Tongue (tissue), 2 donors: ENCODE measurements around the gene MRFAP1L1. TPM values are rescaled to one million over a fixed set of nuclear protein-coding genes. Genes with fewer than 3 reads are reported as not detected.
A peak's percentile ranks its signal among the peaks of the same experiment; 100 is the strongest.

Experiments
- DNase-seq: peaks from one replicate; pipeline ENCODE4 v3.0.0-alpha.2; 2015
- total RNA-seq: library from RNA; depleted of rRNA; stranded (reverse); fragments of >200 nt; gene quantifications from one replicate; pipeline ENCODE4 v1.2.3, GENCODE V29; 2014

The MRFAP1L1 gene
- total RNA-seq, 1 donor from 2014 or later: 66.4 TPM

DNA sequence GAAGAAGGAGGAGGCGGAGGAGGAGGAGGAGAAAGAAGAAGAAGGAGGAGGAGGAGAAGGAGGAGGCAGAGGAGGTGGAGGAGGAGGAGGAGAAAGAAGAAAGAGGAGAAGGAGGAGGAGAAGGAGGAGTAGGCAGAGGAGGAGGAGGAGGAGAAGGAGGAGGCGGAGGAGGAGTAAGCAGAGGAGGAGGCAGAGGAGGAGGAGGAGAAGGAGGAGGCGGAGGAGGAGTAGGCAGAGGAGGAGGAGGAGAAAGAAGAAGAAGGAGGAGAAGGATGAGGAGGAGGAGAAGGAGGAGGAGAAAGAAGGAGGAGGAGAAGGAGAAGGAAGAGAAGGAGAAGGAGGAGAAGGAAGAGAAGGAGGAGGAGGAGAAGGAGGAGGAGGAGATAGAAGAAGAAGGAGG lies 49.2 kb downstream of the MRFAP1L1 start:
- no peak for DNase-seq

GRCh38 chr4:6659897-6660296 lies 49.8 kb downstream of the MRFAP1L1 start:
- no peak for DNase-seq

DNA sequence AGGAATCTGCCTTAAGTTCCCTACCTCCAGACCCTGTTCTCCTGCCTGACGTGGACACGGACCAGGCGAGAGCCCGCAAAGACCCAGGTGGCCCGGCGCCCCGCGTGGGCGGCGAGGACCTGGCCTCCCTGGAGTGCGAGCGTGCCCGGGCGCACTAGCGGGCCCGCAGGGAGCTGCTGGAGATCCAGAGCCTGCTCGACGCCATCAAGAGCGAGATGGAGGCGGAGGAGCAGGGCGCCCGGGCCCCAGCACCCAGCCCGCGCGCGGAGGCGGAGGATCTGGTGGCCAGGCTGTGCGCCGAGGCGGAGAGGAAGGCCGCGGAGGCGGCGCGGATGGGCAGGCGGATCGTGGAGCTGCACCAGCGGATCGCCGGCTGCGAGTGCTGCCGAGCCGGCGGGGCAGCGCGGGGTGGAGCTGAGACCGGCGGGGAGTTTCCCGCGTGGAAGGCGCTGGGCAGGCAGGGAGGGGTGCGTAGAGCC lies 51.0 kb downstream of the MRFAP1L1 start:
- DNase-seq: peak; percentile 49

DNA sequence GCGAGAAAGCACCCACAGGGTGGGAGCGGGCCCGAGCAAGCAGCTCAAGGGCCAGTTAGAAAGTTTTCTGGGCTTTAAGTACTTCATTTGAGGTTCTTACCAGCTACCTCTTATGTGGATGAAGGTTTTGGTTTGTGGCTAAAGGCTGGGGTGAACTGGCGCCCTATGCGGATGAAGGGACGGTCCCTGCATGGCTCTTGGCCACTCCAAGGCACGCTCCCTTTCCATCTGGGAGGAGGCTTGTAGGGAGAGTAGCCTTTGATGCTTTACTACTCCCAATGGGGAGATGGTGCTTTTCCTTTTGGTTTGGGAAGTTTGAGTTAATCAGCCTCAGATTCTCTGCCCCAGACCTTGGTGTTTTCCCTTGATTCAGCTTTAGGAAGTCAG lies 51.5 kb downstream of the MRFAP1L1 start:
- DNase-seq: no peak

Other genes starting within 250 kb of the MRFAP1L1 start
- gene PPP2R2C, start 237.3 kb downstream of the MRFAP1L1 start, total RNA-seq: 8.8 TPM
- 8.4 TPM for gene MAN2B2, start 134.7 kb downstream of the MRFAP1L1 start, total RNA-seq
- gene MRFAP1, start 69.2 kb downstream of the MRFAP1L1 start, total RNA-seq: 136 TPM
- 1.7 TPM for gene S100P, start 16.0 kb downstream of the MRFAP1L1 start, total RNA-seq
- 17.1 TPM for gene BLOC1S4, start 6.3 kb upstream of the MRFAP1L1 start, total RNA-seq
- gene KIAA0232, start 72.9 kb upstream of the MRFAP1L1 start, total RNA-seq: 56.2 TPM
- gene TBC1D14, start 200.0 kb upstream of the MRFAP1L1 start, total RNA-seq: 57.1 TPM